HG03108 (cell line): ENCODE results near the gene WFDC2.

Experiments used
- ATAC-seq: cut with Tn5 transposase; IDR thresholded peaks from one replicate; pipeline ENCODE4 v1.9.1; 2021; ENCODE audit warnings: moderate library complexity; ENCODE audit not compliant: unreplicated experiment

WFDC2 gene

GRCh38 chr20:45489083-45489531, 19.6 kb downstream of the WFDC2 start:
- ATAC-seq = no peak

GRCh38 chr20:45495501-45495941, 26.0 kb downstream of the WFDC2 start:
- ATAC-seq = no peak

- no peak for ATAC-seq
Observed at GRCh38 chr20:45496166-45496565, 26.6 kb downstream of the WFDC2 start.

GRCh38 chr20:45497971-45498494, 28.5 kb downstream of the WFDC2 start:
- ATAC-seq = no peak

- no peak for ATAC-seq
Observed at GRCh38 chr20:45500022-45500421, 30.5 kb downstream of the WFDC2 start.

GRCh38 chr20:45501600-45501999, 32.0 kb downstream of the WFDC2 start:
- no peak for ATAC-seq

- no peak for ATAC-seq
Observed at GRCh38 chr20:45502561-45502960, 33.0 kb downstream of the WFDC2 start.

- ATAC-seq = no peak
Observed at GRCh38 chr20:45503403-45503802, 33.9 kb downstream of the WFDC2 start.

- ATAC-seq = no peak
Observed at GRCh38 chr20:45506398-45506797, 36.8 kb downstream of the WFDC2 start.

- no peak for ATAC-seq
Observed at GRCh38 chr20:45507011-45507820, 37.7 kb downstream of the WFDC2 start.

GRCh38 chr20:45508068-45508886, 38.7 kb downstream of the WFDC2 start:
- no peak for ATAC-seq

GRCh38 chr20:45509091-45509490, 39.5 kb downstream of the WFDC2 start:
- ATAC-seq = no peak

GRCh38 chr20:45510242-45510862, 40.8 kb downstream of the WFDC2 start:
- ATAC-seq = no peak

- no peak for ATAC-seq
Observed at GRCh38 chr20:45515147-45515913, 45.8 kb downstream of the WFDC2 start, which contains the start of gene SPINT3. Gene SPINT3, minus strand, starts transcription at chr20:45515622. Its CDS starts 14 bp downstream, at chr20:45515608.

- ATAC-seq = no peak
Observed at GRCh38 chr20:45518282-45518681, 48.7 kb downstream of the WFDC2 start.

GRCh38 chr20:45523821-45524220, 54.3 kb downstream of the WFDC2 start:
- ATAC-seq = no peak

- ATAC-seq = no peak
Observed at GRCh38 chr20:45527294-45527693, 57.7 kb downstream of the WFDC2 start.
